DOHH2 (cell line): ENCODE results near the gene MMS22L.

Source experiments
- H3F3A ChIP-seq: fragments of 200-600 bp; sonication (generic), shearing (Covaris generic); 2 replicates; pipeline ENCODE4 v1.6.0; 2016; ENCODE audit warnings: antibody characterized with exemption, mild to moderate bottlenecking; ENCODE audit not compliant: control insufficient read depth, insufficient read depth
- H3K27ac ChIP-seq: fragments of 200-600 bp; sonication (generic); 2 replicates; pipeline ENCODE4 v1.5.1; 2014; ENCODE audit warnings: low read depth, mild to moderate bottlenecking, low read length, moderate library complexity
- H3K27me3 ChIP-seq: fragments of 200-600 bp; sonication (generic); 2 replicates; pipeline ENCODE4 v1.6.1; 2014; ENCODE audit warnings: mild to moderate bottlenecking, low read length, mixed read lengths; ENCODE audit not compliant: control insufficient read depth
- H3K36me3 ChIP-seq: fragments of 200-600 bp; sonication (generic); 2 replicates; pipeline ENCODE4 v1.6.1; 2014; ENCODE audit warnings: mild to moderate bottlenecking, low read length, moderate library complexity, mixed read lengths; ENCODE audit not compliant: control insufficient read depth
- H3K4me1 ChIP-seq: fragments of 200-600 bp; sonication (generic); 2 replicates; pipeline ENCODE4 v1.6.1; 2014; ENCODE audit warnings: mild to moderate bottlenecking, low read length, mixed read lengths; ENCODE audit not compliant: control insufficient read depth
- H3K4me2 ChIP-seq: fragments of 200-600 bp; sonication (generic); 2 replicates; pipeline ENCODE4 v1.6.0; 2014; ENCODE audit warnings: mild to moderate bottlenecking, low read length, moderate library complexity
- H3K4me3 ChIP-seq: fragments of 200-600 bp; sonication (generic); 2 replicates; pipeline ENCODE4 v1.5.1; 2014; ENCODE audit warnings: mild to moderate bottlenecking, low read length, mixed read lengths
- H3K79me2 ChIP-seq: fragments of 200-600 bp; sonication (generic); 2 replicates; pipeline ENCODE4 v1.6.1; 2014; ENCODE audit warnings: mild to moderate bottlenecking, low read length, mixed read lengths; ENCODE audit not compliant: control insufficient read depth
- H3K9me2 ChIP-seq: fragments of 200-600 bp; sonication (generic); replicated peaks from 2 replicates; pipeline ENCODE4 v1.6.1; 2014; ENCODE audit warnings: mild to moderate bottlenecking, low read length, mixed read lengths; ENCODE audit not compliant: control insufficient read depth
- H3K9me3 ChIP-seq: fragments of 200-600 bp; sonication (generic); 2 replicates; pipeline ENCODE4 v1.6.1; 2014; ENCODE audit warnings: antibody characterized with exemption, low read length, mixed read lengths; ENCODE audit not compliant: control insufficient read depth, insufficient read depth
- H4K20me1 ChIP-seq: fragments of 200-600 bp; sonication (generic); 2 replicates; pipeline ENCODE4 v1.6.0; 2014; ENCODE audit warnings: low read depth, mild to moderate bottlenecking, antibody characterized with exemption, low read length, moderate library complexity; ENCODE audit not compliant: control insufficient read depth, insufficient read depth
- EZH2phosphoT487 ChIP-seq: fragments of 200-600 bp; sonication (generic); IDR thresholded peaks from 2 replicates; pipeline ENCODE4 v1.6.1; 2017; ENCODE audit warnings: borderline replicate concordance, mild to moderate bottlenecking, antibody characterized with exemption, low read length, moderate library complexity, mixed read lengths
- TF ChIP-seq, protein P1 (sequence below): fragments of 200-600 bp; sonication (generic); IDR thresholded peaks from one replicate; pipeline ENCODE4 v1.5.1; 2014; ENCODE audit warnings: antibody characterized with exemption, mild to moderate bottlenecking, low read depth, low read length; ENCODE audit not compliant: poor library complexity, severe bottlenecking

The MMS22L gene

DNA sequence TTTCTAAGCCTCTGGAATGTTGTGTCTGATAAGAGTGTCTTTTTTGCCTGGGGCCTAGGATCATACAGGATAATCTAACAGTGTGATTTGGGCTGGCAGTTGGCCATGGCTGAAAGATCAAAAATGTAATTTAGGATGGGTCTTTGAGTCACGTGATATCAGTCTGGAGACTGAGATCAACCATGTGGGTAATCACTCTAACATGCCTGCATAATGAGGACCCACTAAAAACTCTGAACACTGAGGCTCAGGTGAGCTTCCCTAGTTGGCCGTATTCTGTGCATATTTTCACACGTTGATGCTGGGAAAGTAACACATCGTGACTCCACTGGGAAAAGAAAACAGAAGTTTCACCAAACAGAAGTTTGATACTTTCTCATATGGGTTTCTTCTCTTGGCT lies 6.3 kb upstream of the MMS22L start:
- H3F3A ChIP-seq, result no peaks in the 10 kb centered on the region
- peaks cover 4% of the 10 kb centered on the region; the same call in 1 of the 2 replicates for H3K9me3 ChIP-seq
- no peak overlapping the region for H3K4me3 ChIP-seq
- H3K9me2 ChIP-seq, result no peaks in the 10 kb centered on the region
- no peaks in the 10 kb centered on the region for H3K36me3 ChIP-seq
- H3K4me1 ChIP-seq, result no peaks in the 10 kb centered on the region
- no peak for TF ChIP-seq EZH2phosphoT487
- TF ChIP-seq, protein P1, sequence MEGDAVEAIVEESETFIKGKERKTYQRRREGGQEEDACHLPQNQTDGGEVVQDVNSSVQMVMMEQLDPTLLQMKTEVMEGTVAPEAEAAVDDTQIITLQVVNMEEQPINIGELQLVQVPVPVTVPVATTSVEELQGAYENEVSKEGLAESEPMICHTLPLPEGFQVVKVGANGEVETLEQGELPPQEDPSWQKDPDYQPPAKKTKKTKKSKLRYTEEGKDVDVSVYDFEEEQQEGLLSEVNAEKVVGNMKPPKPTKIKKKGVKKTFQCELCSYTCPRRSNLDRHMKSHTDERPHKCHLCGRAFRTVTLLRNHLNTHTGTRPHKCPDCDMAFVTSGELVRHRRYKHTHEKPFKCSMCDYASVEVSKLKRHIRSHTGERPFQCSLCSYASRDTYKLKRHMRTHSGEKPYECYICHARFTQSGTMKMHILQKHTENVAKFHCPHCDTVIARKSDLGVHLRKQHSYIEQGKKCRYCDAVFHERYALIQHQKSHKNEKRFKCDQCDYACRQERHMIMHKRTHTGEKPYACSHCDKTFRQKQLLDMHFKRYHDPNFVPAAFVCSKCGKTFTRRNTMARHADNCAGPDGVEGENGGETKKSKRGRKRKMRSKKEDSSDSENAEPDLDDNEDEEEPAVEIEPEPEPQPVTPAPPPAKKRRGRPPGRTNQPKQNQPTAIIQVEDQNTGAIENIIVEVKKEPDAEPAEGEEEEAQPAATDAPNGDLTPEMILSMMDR, result no peak
- no peaks in the 10 kb centered on the region for H4K20me1 ChIP-seq
- 0 out of 2 replicates have a peak, but pooled peaks cover 2% of the 10 kb centered on the region for H3K27me3 ChIP-seq
- H3K79me2 ChIP-seq, result no peaks in the 10 kb centered on the region
- no peak overlapping the region for H3K4me2 ChIP-seq
- H3K27ac ChIP-seq, result no peak overlapping the region

DNA sequence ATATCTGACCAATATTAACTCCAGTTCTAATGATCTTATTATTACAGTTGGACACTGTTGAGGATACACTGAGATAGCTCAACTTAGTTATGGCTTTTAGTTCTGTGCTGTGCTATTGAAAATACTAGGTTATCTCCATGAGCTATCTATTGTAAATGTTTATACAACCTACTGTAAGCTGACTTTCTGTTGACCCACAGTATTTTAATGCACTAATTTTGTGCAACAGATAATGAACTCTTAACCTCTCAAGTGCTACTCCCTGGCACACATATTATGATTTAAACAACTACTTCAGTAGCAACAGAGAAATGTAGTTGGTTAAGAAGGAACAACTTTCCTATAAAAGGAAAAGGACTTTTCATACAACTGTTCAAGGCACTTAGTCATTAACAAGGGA lies 5.2 kb upstream of the MMS22L start:
- Histone ChIP-seq H3K9me2 (no peaks in the 10 kb centered on the region), H3K27me3 (0 out of 2 replicates have a peak, but pooled peaks cover 1% of the 10 kb centered on the region), H3K4me3 (no peak overlapping the region), H3K4me1 (peaks cover 8% of the 10 kb centered on the region), H3K36me3 (no peaks in the 10 kb centered on the region), H3F3A (no peaks in the 10 kb centered on the region), H3K27ac (no peak overlapping the region), H4K20me1 (no peaks in the 10 kb centered on the region), H3K9me3 (peaks cover 4% of the 10 kb centered on the region; the same call in 1 of the 2 replicates), H3K4me2 (no peak overlapping the region), H3K79me2 (peaks cover 4% of the 10 kb centered on the region; the same call in 1 of the 2 replicates)
- TF ChIP-seq, protein P1, result no peak
- no peak for TF ChIP-seq EZH2phosphoT487

DNA sequence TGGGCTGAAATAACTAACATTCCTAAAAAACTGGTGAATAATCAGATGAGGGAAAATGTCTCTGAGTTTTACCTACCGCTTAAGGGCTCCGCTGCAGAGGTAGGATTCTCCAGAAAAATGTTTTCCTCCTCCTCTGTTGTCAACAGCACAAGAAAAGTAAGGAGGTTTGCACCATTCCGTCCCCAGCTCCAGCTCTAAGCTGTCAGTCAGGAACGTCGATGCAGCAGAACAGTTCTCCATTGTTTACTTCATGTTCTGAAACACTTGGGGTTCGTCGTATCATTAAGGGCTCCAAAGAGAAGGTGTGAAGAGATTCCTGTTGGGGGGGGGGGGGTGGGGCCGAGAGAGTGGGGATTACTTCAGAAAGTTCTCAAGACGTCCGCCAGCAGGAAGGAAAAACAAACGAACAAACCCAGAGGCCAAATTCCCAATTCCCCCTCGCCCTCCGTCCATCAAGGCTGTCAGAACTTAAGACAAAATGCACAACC lies 734 bp downstream of the MMS22L start:
- TF ChIP-seq, protein P1, result no peak
- TF ChIP-seq EZH2phosphoT487, result no peak
- Histone ChIP-seq H3F3A (no peaks in the 10 kb centered on the region), H3K4me1 (peaks cover 20% of the 10 kb centered on the region), H3K4me2 (peak overlapping the region; percentile 91), H3K9me3 (no peaks in the 10 kb centered on the region), H3K36me3 (peaks cover 53% of the 10 kb centered on the region), H3K27ac (peak overlapping the region; percentile 71), H4K20me1 (0 out of 2 replicates have a peak, but pooled peaks cover 5% of the 10 kb centered on the region), H3K4me3 (peak overlapping the region; percentile 98), H3K79me2 (peaks cover 62% of the 10 kb centered on the region), H3K27me3 (no peaks in the 10 kb centered on the region), H3K9me2 (no peaks in the 10 kb centered on the region)
